ENCODE results near the gene KRTAP5-6. TPM values are rescaled to one million over a fixed set of nuclear protein-coding genes. Genes with fewer than 3 reads are reported as not detected.

The KRTAP5-6 gene
- polyA plus RNA-seq, 1 of the 3 experiments (the other 2 are of a cell fraction) = not detected

- no peak overlapping the region for H3K4me2 ChIP-seq
- no peak overlapping the region for H3K27ac ChIP-seq (ENCODE audit: low read depth in 2 of 2, low read length in 1 of 2)
- TF ChIP-seq MEF2A (IDR thresholded peaks at IDR 0.05; ENCODE audit: borderline replicate concordance, low read depth) = no peak
- no peak overlapping the region for H3K9ac ChIP-seq
- DNase-seq = no peak
- POLR2A ChIA-PET = no interaction called here
- no peak overlapping the region for H2AFZ ChIP-seq (ENCODE audit: low read depth)
- no peaks in the 10 kb centered on the region for H3K9me3 ChIP-seq
- no peaks in the 10 kb centered on the region; a peak in 1 of 4 replicates for H3K4me1 ChIP-seq (ENCODE audit: control insufficient read depth in 1 of 2, insufficient read depth in 2 of 2, low read depth in 1 of 2, low read length in 1 of 2)
- CTCF ChIA-PET = interaction anchor here (1.0 to 7.0 kb wide), 4 partner anchors 50 to 453 kb away, joined by 3 to 72 read pairs (median 16); partner anchors contain the start of gene SYT8
- H3F3A ChIP-seq (replicated peaks; ENCODE audit: insufficient read depth) = no peaks in the 10 kb centered on the region
- no peaks in the 10 kb centered on the region for H3K9me2 ChIP-seq
- no peak overlapping the region for H3K4me3 ChIP-seq (ENCODE audit: low read depth in 2 of 2, low read length in 1 of 2)
- H4K20me1 ChIP-seq (ENCODE audit: insufficient read depth) = no peaks in the 10 kb centered on the region
- WGBS (ENCODE audit: low lambda C conversion rate) = 52% methylated on average over 5 of the region's 6 CpGs
- H3K36me3 ChIP-seq (replicated peaks in 1 of 2; ENCODE audit: control insufficient read depth in 1 of 2, insufficient read depth in 2 of 2, low read length in 1 of 2) = no peaks in the 10 kb centered on the region
- no peaks in the 10 kb centered on the region; the same call in 1 of the 2 replicates for H3K27me3 ChIP-seq (ENCODE audit: insufficient read depth)
- no peaks in the 10 kb centered on the region for H3K79me2 ChIP-seq (ENCODE audit: insufficient read depth)
Observed at GRCh38 chr11:1703146-1703545, 6.2 kb downstream of the KRTAP5-6 start.

- Histone ChIP-seq H3K9me2 (no peaks in the 10 kb centered on the region), H2AFZ (ENCODE audit: low read depth) (no peak overlapping the region), H3F3A (replicated peaks; ENCODE audit: insufficient read depth) (no peaks in the 10 kb centered on the region), H4K20me1 (ENCODE audit: insufficient read depth) (no peaks in the 10 kb centered on the region), H3K9ac (no peak overlapping the region), H3K4me3 (ENCODE audit: low read depth in 2 of 2, low read length in 1 of 2) (no peak overlapping the region), H3K79me2 (ENCODE audit: insufficient read depth) (no peaks in the 10 kb centered on the region), H3K4me2 (no peak overlapping the region), H3K9me3 (no peaks in the 10 kb centered on the region), H3K27me3 (ENCODE audit: insufficient read depth) (no peaks in the 10 kb centered on the region; the same call in 1 of the 2 replicates), H3K4me1 (ENCODE audit: control insufficient read depth in 1 of 2, insufficient read depth in 2 of 2, low read depth in 1 of 2, low read length in 1 of 2) (no peaks in the 10 kb centered on the region; a peak in 1 of 4 replicates), H3K36me3 (replicated peaks in 1 of 2; ENCODE audit: control insufficient read depth in 1 of 2, insufficient read depth in 2 of 2, low read length in 1 of 2) (no peaks in the 10 kb centered on the region), H3K27ac (ENCODE audit: low read depth in 2 of 2, low read length in 1 of 2) (no peak overlapping the region)
- WGBS (ENCODE audit: low lambda C conversion rate) = 58% methylated on average over 15 of the region's 15 CpGs
- no peak for TF ChIP-seq EP300 (IDR thresholded peaks at IDR 0.05; ENCODE audit: borderline replicate concordance in 1 of 2, low read depth in 1 of 2, low read length in 1 of 2)
- TF ChIP-seq MAX (IDR thresholded peaks at IDR 0.05; ENCODE audit: low read depth) = no peak
- no peak for TF ChIP-seq REST (IDR thresholded peaks at IDR 0.05; ENCODE audit: low read depth, low read length)
- TF ChIP-seq NRF1 (IDR thresholded peaks at IDR 0.05; ENCODE audit: low read depth, low read length) = no peak
- no peak for TF ChIP-seq CTCF (IDR thresholded peaks at IDR 0.05)
- no peak for TF ChIP-seq SMC3 (IDR thresholded peaks at IDR 0.05; ENCODE audit: low read depth, low read length)
- no peak for TF ChIP-seq MXI1 (IDR thresholded peaks at IDR 0.05; ENCODE audit: low read depth, low read length)
- no peak for DNase-seq
- ChIA-PET POLR2A (no interaction called here), CTCF (interaction anchor here (1.1 to 5.6 kb wide), 5 partner anchors 8 to 130 kb away, joined by 3 to 46 read pairs (median 8); partner anchors contain the start of genes KRTAP5-6 and SYT8)
Observed at GRCh38 chr11:1705126-1706052, 8.4 kb downstream of the KRTAP5-6 start.
